ENCODE measurements around the gene SAC3D1.

DNA sequence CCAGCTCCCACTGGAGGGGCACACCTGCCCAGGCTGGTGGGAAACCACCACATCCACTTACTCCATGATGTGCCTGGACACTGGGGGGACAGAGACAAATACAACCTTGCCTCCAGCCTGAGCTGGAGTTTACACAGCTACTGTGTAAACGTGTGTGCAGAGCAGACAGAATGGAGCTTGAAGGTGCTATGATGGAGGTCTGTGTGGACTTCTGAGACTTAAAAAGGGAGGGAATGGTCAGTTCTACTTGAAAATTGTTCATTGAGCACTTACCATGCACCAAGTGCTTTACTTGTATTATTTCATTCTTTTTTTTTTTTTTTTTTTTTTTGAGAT lies 31.6 kb downstream of the SAC3D1 start:
- TF ChIP-seq, protein P1, sequence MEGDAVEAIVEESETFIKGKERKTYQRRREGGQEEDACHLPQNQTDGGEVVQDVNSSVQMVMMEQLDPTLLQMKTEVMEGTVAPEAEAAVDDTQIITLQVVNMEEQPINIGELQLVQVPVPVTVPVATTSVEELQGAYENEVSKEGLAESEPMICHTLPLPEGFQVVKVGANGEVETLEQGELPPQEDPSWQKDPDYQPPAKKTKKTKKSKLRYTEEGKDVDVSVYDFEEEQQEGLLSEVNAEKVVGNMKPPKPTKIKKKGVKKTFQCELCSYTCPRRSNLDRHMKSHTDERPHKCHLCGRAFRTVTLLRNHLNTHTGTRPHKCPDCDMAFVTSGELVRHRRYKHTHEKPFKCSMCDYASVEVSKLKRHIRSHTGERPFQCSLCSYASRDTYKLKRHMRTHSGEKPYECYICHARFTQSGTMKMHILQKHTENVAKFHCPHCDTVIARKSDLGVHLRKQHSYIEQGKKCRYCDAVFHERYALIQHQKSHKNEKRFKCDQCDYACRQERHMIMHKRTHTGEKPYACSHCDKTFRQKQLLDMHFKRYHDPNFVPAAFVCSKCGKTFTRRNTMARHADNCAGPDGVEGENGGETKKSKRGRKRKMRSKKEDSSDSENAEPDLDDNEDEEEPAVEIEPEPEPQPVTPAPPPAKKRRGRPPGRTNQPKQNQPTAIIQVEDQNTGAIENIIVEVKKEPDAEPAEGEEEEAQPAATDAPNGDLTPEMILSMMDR (IDR thresholded peaks at IDR 0.05): no peak
- TF ChIP-seq EP300 (IDR thresholded peaks at IDR 0.05; ENCODE audit: low read depth): no peak
- TF ChIP-seq POLR2AphosphoS5 (IDR thresholded peaks at IDR 0.05): no peak

All from transverse colon (tissue), 4 donors.